Measurements from ENCODE around the gene FAM217B.

Gene FAM217B

GRCh38 chr20:59976156-59976782 is 36.1 kb downstream of the FAM217B start:
- no peaks in the 10 kb centered on the region for H3K4me1 ChIP-seq
- no peak for TF ChIP-seq CTCF (IDR thresholded peaks at IDR 0.05)
- DNase-seq, result no peak
- H3K36me3 ChIP-seq, result no peaks in the 10 kb centered on the region
- H3K4me3 ChIP-seq, result no peak overlapping the region
- H3K27ac ChIP-seq, result no peak overlapping the region
- no peaks in the 10 kb centered on the region for H3K9me3 ChIP-seq
- intact Hi-C loops (cut with DNase I; ENCODE audit: low total_unique reads), result no loop called here
- no peaks in the 10 kb centered on the region for H3K27me3 ChIP-seq

DNA sequence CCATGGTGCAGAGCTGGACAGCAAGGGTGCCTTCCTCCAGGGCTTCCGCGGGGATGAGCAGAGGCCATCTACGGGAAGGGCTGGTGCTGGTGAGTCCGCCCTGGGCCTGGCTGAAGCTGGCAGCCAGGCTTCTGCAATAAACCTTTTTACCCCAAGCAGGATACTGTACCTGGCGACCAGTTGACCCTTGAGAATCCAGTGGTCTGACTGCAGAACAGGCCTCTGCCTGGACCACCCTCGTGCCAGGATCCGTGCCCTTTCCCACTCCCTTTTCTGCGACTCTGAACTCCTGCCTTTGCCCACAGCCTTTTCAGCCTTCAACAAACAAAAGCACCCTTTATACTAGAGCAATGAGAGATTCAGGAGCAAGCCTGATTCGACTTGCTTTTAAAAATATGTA is 36.9 kb downstream of the FAM217B start:
- TF ChIP-seq CTCF (IDR thresholded peaks at IDR 0.05), result no peak
- intact Hi-C loops (cut with DNase I; ENCODE audit: low total_unique reads), result no loop called here
- no peaks in the 10 kb centered on the region for H3K36me3 ChIP-seq
- DNase-seq, result no peak
- H3K27me3 ChIP-seq, result no peaks in the 10 kb centered on the region
- H3K4me1 ChIP-seq, result no peaks in the 10 kb centered on the region
- no peak overlapping the region for H3K27ac ChIP-seq
- H3K9me3 ChIP-seq, result no peaks in the 10 kb centered on the region
- no peak overlapping the region for H3K4me3 ChIP-seq

GRCh38 chr20:59983076-59983475 is 42.9 kb downstream of the FAM217B start:
- Histone ChIP-seq H3K36me3 (no peaks in the 10 kb centered on the region), H3K4me1 (peaks cover 0 to under 1% (median 0%) of the 10 kb centered on the region in 4 donors), H3K9me3 (no peaks in the 10 kb centered on the region), H3K4me3 (no peak overlapping the region), H3K27ac (no peak overlapping the region), H3K27me3 (no peaks in the 10 kb centered on the region)
- no peak for TF ChIP-seq CTCF (IDR thresholded peaks at IDR 0.05)
- no peak for DNase-seq
- intact Hi-C loops (cut with DNase I; ENCODE audit: low total_unique reads), result no loop called here

- Histone ChIP-seq H3K4me1 (peaks cover 0 to 9% (median 0%) of the 10 kb centered on the region in 4 donors), H3K9me3 (no peaks in the 10 kb centered on the region), H3K27me3 (no peaks in the 10 kb centered on the region), H3K27ac (no peak overlapping the region), H3K36me3 (no peaks in the 10 kb centered on the region), H3K4me3 (no peak overlapping the region)
- no peak for DNase-seq
- no peak for TF ChIP-seq CTCF (IDR thresholded peaks at IDR 0.05)
- intact Hi-C loops (cut with DNase I; ENCODE audit: low total_unique reads), result no loop called here
These were observed 44.4 kb downstream of the FAM217B start for GRCh38 chr20:59984541-59984940.

DNA sequence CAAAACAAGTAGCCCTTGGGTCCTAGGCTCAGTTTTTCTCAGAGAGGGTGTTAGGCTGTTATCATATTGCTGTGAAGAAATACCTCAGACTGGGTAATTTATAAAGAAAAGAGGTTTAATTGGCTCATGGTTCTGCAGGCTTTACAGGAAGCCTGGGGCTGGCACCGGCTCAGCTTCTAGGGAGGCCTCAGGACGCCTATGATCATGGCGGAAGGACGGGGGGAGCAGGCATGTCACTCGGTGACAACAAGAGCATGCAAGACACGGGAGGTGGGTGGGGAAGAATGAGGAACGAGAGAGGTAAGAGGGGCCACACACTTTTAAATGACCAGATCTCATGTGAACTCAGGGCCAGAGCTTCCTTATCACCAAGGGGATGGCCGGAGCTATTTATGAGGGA is 45.0 kb downstream of the FAM217B start:
- no peak overlapping the region for H3K27ac ChIP-seq
- no peaks in the 10 kb centered on the region for H3K9me3 ChIP-seq
- no peak for TF ChIP-seq CTCF (IDR thresholded peaks at IDR 0.05)
- no peaks in the 10 kb centered on the region for H3K27me3 ChIP-seq
- no peak overlapping the region for H3K4me3 ChIP-seq
- H3K36me3 ChIP-seq, result no peaks in the 10 kb centered on the region
- H3K4me1 ChIP-seq, result peaks cover 0 to 9% (median 0%) of the 10 kb centered on the region in 4 donors
- intact Hi-C loops (cut with DNase I; ENCODE audit: low total_unique reads), result no loop called here
- no peak for DNase-seq

DNA sequence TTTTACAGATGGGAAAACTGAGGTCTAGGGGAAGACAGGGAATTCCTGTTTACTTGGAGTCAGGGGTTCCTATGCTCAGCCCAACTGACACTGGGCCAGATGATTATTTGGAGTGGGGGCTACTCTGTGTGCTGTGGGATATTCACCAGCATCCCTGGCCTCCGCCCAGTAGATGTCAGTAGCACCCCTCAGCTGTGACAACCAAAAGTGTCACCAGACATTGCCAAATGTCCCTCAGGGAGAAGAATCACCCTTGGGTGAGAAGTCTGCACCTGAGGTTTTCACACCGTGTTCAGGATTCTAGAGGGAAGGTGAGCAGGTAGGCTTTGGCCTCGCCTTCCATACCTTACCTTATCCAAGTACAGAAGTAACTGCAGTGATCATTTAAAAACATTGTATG is 45.7 kb downstream of the FAM217B start:
- no peaks in the 10 kb centered on the region for H3K36me3 ChIP-seq
- no peak overlapping the region for H3K4me3 ChIP-seq
- intact Hi-C loops (cut with DNase I; ENCODE audit: low total_unique reads), result no loop called here
- H3K27ac ChIP-seq, result no peak overlapping the region
- no peak for TF ChIP-seq CTCF (IDR thresholded peaks at IDR 0.05)
- DNase-seq, result no peak
- H3K4me1 ChIP-seq, result peaks cover 0 to 9% (median 0%) of the 10 kb centered on the region in 4 donors
- no peaks in the 10 kb centered on the region for H3K9me3 ChIP-seq
- H3K27me3 ChIP-seq, result no peaks in the 10 kb centered on the region

All from tibial artery (tissue), 4 donors.